OCI-LY7 (cell line): ENCODE data around the gene IL1RAPL1.

ENCODE experiments used
- CTCF ChIP-seq: fragments of 200-600 bp; sonication (generic); conservative IDR thresholded peaks from 2 replicates; pipeline ENCODE4 v1.5.1; 2014; ENCODE audit warnings: mild to moderate bottlenecking, antibody characterized with exemption, low read length, moderate library complexity, mixed read lengths
- EZH2phosphoT487 ChIP-seq: fragments of 200-600 bp; sonication (generic); IDR thresholded peaks from 2 replicates; pipeline ENCODE4 v1.6.1; 2018; ENCODE audit warnings: low read depth, borderline replicate concordance, mild to moderate bottlenecking, mixed run types, antibody characterized with exemption, low read length, moderate library complexity, mixed read lengths

GRCh38 chrX:29826742-29827141 is 1239.5 kb downstream of the IL1RAPL1 start:
- TF ChIP-seq CTCF, result no peak
- TF ChIP-seq EZH2phosphoT487, result no peak
